DOHH2 (cell line): ENCODE measurements around the gene CARD14.

Source experiments
- CTCF ChIP-seq: fragments of 200-600 bp; sonication (generic); IDR thresholded peaks from one replicate; pipeline ENCODE4 v1.5.1; 2014; ENCODE audit warnings: antibody characterized with exemption, mild to moderate bottlenecking, low read depth, low read length; ENCODE audit not compliant: poor library complexity, severe bottlenecking
- EZH2phosphoT487 ChIP-seq: fragments of 200-600 bp; sonication (generic); IDR thresholded peaks from 2 replicates; pipeline ENCODE4 v1.6.1; 2017; ENCODE audit warnings: borderline replicate concordance, mild to moderate bottlenecking, antibody characterized with exemption, low read length, moderate library complexity, mixed read lengths

- TF ChIP-seq CTCF (no peak), EZH2phosphoT487 (no peak)
Observed at GRCh38 chr17:80228477-80228876, 58.6 kb downstream of the CARD14 start.
